GM18873 (cell line): ENCODE data around the gene CPEB4.

Source experiments
- ATAC-seq: cut with Tn5 transposase; IDR thresholded peaks from one replicate; pipeline ENCODE4 v1.9.1; 2021; ENCODE audit warnings: mild to moderate bottlenecking, moderate library complexity, moderate number of reproducible peaks; ENCODE audit not compliant: unreplicated experiment, low FRiP score

Gene CPEB4

GRCh38 chr5:173883347-173883924, 4.7 kb upstream of the CPEB4 start:
- ATAC-seq = no peak

GRCh38 chr5:173884402-173885053, 3.6 kb upstream of the CPEB4 start:
- ATAC-seq = no peak

- ATAC-seq = no peak
Measured at GRCh38 chr5:173885054-173885443, 3.1 kb upstream of the CPEB4 start.

- ATAC-seq = no peak
Measured at GRCh38 chr5:173885475-173886010, 2.6 kb upstream of the CPEB4 start.

- ATAC-seq = no peak
Measured at GRCh38 chr5:173886150-173886549, 2.0 kb upstream of the CPEB4 start.

- ATAC-seq = no peak
Measured at GRCh38 chr5:173888473-173889131, 453 bp downstream of the CPEB4 start.

GRCh38 chr5:173890195-173890991, 2.2 kb downstream of the CPEB4 start:
- ATAC-seq = no peak

GRCh38 chr5:173891308-173892116, 3.4 kb downstream of the CPEB4 start:
- ATAC-seq = no peak

- no peak for ATAC-seq
Measured at GRCh38 chr5:173893192-173893561, 5.0 kb downstream of the CPEB4 start.

GRCh38 chr5:173895401-173896165, 7.4 kb downstream of the CPEB4 start:
- no peak for ATAC-seq

- ATAC-seq = no peak
Measured at GRCh38 chr5:173896631-173897030, 8.5 kb downstream of the CPEB4 start.

- no peak for ATAC-seq
Measured at GRCh38 chr5:173901705-173902104, 13.6 kb downstream of the CPEB4 start.

- ATAC-seq = no peak
Measured at GRCh38 chr5:173902334-173902733, 14.2 kb downstream of the CPEB4 start.

GRCh38 chr5:173902743-173903142, 14.6 kb downstream of the CPEB4 start:
- ATAC-seq = no peak

- no peak for ATAC-seq
Measured at GRCh38 chr5:173903396-173904140, 15.4 kb downstream of the CPEB4 start.

GRCh38 chr5:173904151-173904550, 16.0 kb downstream of the CPEB4 start:
- ATAC-seq = no peak

GRCh38 chr5:173907284-173907683, 19.1 kb downstream of the CPEB4 start:
- ATAC-seq = no peak

- ATAC-seq = no peak
Measured at GRCh38 chr5:173907686-173908371, 19.7 kb downstream of the CPEB4 start.
